Putamen (tissue), 1 donor: ENCODE results near the gene KLHL29.

ENCODE experiments used
- DNase-seq: peaks from one replicate; pipeline ENCODE4 v3.0.0-alpha.2; 2016; ENCODE audit warnings: low spot score

The KLHL29 gene

DNA sequence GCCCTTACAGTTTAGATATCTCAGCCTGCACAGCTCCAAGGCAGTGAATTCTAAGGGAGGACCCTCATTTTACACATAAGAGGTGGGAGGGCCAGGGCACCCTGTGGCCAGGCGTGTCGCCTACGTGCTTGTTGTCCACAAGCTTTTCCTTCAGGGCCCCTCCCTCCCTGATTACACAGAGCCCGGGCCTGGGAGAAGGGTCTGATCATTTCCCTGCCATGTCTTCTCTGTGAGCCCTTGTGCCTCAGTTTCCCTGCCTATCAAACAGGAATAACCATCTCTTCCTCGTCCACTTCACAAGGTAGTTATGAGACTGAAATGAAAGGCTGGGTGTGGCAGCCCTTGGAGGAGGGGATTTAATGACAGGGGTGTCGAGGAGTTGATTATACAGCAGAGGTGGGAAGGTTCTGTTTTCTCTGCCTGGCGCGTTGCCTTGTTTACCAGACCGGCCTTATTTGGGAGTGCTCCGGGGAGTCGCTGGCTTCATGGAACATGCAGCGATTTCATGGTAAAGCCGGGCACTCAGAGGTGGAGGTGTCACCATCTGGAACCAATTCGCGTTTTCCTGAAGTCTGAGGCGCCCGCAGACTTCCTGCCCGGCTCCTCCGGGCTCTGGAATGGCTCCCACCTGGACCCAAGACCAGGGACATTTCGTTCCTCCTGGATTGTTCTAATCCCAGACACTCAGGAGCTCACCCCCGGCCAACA, 208.9 kb downstream of the KLHL29 start:
- DNase-seq, result no peak

DNA sequence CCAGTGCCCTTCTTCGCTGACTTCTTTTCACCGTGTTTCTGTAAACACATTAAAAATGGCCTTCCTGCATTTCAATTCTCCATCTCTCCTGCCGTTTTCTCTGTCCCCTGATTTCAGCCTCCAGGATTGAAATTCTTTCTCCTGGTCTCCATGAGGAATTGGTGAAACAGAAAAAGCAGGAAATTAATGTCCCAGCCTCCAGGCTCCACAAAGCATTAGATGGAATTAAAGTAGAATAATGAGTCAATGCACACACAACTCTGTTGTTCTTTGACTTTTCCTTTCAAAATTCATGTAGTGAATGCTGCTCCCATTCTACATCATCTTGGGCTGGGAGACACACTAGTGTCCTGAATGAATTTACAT, 209.5 kb downstream of the KLHL29 start:
- no peak for DNase-seq

DNA sequence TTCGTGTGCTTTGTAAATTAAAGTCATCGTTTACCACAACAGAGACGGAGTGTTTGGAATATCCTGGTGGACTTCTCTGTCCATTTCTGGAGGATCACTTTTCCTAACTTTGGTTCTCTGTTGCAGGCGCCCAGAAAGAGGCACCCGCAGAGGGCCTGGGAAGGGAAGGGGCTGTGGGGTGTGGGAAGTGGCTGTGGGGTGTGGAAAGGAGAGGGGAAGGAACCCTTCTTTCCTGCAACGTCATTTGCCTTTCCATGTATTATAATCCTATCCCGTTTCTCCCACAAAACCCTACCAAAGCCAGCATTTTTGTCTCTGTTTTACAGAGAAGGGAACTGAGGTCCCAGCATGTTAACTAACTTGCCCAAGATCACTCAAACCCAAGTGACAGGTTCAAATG, 210.0 kb downstream of the KLHL29 start:
- no peak for DNase-seq

DNA sequence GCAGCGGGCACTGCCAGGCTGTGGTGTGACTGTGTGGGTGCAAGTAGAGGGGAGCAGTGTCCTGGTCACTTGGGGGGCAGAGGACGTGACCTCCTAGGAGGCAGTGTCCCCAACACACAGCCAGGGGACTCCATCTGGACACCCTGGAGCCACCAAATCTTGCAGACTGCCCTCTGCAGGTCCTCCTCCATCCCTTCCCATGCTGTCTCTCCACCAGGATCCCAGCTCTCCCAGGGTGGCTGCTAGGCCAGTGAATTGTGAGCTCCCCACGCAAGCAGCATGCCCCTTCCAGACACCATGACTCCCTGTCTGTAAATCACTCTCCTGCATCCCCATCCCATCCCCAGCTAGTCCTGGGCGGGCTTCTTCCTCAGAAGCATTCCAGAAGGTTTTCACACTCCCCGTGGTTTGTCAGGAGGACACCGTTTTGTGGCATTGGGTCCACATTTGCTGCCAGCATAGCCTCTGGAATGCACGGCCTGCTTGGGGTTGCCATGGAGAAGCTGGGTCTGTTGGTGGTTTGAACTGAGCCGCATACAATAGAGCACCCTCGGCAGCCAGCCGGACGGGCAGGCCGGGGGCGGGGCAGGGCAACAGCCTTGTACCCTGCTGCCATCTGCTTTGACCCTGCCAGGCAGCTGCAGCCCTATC, 210.7 kb downstream of the KLHL29 start:
- DNase-seq, result no peak

DNA sequence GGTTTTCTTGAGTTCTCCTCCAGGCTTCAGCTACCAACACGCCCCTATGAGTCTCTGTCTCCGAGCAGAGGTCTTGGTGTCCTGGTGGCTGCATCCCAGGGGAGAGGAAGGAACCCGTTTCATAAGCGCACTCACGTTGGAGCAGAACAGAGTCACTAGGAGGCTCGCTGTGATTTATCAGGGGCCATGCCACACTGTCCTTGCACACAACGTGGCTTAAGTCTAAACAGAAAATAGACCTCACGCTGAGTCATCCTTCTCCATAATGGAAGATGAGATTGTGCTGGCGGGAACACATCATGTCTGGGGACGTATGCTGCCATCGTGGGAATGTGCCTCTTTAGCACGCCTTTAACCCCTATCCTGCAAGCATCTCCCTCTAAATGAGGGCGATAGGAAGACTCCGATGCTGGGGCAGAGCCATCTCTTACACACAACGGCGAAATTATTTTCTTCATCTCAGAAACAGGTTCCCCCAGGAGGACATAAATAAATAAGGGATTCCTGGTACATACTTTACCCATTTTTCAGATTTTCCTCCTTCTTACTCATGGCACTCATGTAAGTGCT, 211.4 kb downstream of the KLHL29 start:
- no peak for DNase-seq

DNA sequence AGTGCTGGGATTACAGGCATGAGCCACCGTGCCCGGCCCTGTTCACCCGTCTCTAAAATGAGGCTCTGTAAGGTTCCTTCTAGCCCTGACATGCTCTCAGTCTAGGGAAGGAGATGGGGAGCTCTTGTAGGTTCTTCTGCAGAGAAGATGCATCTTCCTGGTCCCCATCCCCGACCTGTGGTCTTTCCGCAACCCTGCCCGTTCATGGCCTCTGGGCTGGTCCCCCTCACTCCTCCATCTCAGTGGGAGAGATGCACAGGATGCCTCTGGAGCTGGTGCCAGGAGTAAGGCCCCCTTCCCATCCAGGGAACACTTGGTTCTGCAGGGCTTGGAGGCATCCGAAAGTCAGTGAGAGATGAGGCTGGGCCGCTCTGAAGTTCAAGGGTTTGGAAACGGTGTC, 212.7 kb downstream of the KLHL29 start:
- DNase-seq, result no peak

DNA sequence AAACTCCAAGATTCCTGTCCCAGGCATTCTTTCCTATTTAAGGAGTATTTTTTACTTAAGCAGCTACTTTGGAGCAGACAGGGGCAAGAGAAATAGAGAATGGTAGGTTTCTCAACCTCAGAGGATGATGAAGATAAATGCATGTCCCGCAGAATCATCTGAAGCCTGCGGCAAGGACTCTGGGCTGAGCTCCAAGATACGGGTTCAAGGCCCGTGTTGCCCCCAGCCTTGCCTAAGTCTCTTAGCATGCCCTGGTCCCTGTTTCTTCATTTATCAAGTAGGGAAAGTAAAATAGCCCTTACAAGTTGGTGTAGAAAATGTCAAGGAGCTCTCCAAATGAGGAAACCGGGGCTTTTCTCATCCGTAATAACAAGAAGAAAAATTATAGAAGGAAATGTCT, 214.0 kb downstream of the KLHL29 start:
- DNase-seq, result no peak

DNA sequence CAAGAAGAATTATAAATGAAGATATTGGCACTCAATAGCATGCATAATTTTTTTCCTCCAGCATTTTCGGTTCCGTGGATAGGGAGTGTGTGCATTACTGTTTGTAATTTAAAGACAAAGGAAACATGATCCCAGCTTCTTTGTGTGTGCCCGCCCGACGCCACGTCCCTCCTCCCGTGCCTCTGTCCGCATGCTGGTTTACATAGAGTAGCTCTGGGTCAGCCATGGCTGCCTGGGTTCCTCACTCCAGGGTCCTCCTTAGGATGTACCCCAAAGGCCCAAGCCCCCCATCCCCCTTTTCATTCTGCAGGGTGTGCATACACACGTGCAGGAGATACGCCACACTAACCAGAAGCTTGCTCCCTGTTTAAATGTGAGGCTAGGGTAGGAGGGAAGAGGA, 214.7 kb downstream of the KLHL29 start:
- no peak for DNase-seq

DNA sequence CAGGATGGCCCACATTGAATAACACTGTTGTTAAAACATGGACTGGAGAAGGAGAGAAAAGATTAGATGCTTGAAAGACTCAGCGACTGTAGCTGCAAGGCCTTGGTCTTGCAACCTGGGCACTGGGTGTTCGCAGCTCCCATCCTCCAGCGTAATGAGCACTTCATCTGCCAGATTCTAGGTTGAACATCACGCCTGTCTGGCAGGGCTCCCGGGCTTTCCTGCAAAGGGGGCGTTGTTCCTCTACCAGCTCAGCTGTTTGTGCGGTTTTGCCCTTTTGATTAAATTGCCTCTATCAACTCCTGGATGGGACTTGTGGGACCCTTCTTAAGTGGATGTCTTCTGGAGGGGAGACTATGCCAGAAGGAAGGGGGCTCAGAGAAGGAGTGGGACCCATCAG, 215.4 kb downstream of the KLHL29 start:
- DNase-seq, result no peak

DNA sequence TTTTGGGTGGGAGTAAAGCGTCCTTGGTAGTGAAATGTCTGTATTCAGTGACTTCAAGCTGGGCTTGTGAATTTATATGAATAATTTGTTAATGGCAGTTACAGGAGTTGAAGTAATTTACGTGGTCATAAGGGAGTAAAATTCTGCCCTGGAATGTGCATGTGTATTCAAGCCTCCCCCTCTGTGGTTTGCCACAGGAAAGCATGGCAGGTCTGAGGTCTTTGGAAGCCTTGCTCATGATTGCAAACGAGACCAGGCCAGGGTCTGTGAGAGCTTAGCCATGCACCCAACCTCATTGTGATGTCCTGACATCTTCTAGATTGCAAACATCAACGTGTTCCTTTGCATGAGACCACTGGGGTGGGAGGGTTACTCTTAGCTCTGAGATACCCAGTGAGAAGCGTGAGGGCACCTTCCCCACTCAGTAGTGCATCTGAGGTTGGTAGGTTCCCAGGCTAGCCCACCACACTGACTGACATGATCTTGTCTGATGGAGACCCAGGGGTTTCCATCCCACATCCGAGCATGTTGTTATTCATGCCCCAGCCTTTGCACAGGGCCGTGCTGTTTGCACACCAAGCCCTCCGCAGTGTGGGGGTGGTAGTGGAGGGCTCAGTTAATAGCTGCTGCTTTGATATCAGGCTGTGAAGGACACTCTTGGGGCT, 216.5 kb downstream of the KLHL29 start:
- DNase-seq, result no peak

DNA sequence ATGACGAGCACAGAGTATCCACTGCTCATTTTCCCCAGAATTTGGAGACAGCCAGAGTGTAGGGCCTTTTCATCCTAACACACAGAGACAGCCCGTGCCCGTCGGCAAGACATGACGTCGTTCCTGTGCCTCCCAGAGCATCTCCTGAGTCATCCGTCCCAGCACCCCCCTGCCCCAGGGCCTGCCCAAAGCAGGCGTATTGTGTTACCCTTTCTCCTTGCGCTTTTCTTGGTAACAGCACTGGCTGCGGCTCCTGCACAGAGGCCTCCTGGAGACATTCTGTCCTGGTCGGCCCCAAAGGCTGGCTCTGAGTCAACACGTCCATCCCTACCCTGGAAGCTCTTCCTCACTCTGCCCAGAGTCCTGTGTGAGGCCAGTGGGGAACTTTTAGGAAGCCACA, 217.1 kb downstream of the KLHL29 start:
- DNase-seq, result no peak

DNA sequence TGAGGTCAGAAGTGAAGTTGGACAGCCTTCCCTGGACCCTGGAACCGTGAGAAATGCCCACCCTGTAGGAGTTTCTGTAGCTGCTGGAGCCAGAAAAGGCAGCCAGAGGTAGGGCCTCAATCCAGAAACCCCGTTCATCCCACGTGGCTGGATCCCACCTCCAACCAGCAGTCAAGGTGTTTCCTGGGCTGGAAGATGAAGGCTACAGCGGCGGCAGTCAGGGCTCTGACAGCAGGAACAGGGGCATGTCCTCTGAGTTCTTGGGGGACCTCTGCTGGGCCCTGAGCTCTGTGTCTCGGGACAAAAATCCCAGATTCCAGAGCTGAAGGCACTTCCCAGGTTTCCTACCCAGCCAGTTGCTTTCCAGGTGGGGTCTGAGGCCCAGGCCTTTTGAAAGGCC, 218.2 kb downstream of the KLHL29 start:
- DNase-seq, result no peak

DNA sequence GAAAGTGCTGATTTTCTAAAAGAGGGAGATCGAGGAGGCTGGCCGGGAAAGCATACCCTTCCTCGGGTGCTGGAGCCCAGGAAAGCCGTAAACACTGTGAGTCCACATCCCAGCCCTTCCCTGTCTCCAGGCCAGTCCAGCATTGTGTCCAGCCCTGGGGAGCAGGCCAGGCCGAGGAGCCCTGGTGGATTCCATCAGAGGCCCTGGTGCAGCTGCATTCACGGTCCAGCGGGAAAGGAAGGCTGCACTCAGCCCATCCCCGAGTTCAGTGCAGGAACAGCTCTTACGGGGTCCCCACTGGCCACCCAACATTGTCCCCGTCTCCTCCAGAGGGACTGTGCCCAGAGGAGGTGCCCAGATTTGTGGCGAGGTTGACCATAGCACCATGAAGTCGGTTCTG, 218.6 kb downstream of the KLHL29 start:
- DNase-seq, result no peak

DNA sequence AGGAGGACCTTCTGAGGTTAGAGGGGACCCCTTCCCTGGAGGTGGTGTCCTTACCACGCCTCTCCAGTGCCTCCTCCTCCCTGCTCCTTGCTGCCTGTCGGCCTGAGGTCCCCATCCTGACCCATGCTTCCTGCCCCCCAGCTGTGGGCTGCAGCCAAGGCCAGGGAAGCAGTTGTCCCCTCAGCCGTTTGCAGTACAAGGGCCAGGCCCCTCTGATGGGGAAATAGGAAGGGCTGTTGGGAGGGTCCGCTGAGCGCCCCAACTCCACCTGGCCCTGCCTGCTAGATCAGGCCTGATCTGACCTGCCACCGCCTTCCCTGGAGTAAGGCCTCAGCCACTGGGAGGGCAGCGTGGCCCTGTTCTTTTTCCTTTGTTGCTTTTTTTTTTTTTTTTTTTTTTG, 219.8 kb downstream of the KLHL29 start:
- no peak for DNase-seq

DNA sequence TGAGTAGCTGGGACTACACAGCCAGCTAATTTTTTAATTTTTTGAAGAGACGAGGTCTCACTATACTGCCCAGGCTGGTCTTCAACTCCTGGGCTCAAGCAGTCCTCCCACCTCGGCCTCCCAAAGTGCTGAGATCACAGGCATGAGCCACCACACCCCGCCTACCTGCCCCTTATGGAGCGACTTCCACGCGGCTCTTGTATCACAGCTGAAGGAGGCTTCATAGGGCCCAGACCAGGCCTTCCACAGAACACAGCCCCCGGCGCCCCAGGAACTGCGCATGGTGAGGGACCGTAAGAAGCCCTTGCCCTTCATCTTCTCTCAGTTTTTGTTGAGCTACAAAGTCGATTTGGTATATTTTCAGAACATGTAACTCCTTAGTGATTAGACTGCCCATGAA, 220.3 kb downstream of the KLHL29 start:
- no peak for DNase-seq

DNA sequence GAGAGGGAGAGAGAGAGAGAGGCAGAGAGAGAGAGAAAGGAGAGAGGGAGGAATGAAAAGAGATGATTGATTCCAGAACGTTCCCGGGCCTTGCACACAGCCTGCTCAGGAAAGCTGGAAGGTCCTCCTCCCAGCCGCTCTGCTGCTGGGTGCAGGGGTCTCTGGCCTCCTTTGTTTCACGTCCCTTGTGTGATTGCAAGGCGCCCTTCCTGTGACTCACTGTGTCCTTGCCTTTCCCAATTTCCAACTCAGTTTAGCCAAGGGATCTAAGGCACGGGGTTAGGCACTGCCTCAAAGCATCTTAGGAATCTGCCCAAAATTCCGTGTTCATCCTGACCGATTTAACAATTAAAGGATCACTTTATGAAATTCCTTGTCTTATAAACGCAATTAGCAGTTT, 221.2 kb downstream of the KLHL29 start:
- no peak for DNase-seq

DNA sequence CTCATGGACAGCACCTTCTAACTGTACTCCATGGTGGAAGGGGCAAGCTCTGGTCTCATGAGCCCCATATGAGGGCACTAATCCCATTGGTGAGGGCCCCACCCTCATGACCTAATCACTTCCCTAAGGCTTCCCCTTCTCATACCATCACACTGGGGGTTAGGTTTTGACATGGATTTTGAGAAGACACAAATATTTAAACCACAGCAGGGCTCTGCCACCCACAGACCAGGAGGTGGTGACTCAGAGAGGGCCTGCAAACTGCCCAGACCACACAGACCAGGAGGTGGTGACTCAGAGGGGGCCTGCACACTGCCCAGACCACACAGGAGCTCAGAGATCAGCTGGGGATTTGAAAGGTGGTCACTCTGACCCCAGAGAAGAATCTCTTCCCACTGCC, 222.0 kb downstream of the KLHL29 start:
- no peak for DNase-seq

DNA sequence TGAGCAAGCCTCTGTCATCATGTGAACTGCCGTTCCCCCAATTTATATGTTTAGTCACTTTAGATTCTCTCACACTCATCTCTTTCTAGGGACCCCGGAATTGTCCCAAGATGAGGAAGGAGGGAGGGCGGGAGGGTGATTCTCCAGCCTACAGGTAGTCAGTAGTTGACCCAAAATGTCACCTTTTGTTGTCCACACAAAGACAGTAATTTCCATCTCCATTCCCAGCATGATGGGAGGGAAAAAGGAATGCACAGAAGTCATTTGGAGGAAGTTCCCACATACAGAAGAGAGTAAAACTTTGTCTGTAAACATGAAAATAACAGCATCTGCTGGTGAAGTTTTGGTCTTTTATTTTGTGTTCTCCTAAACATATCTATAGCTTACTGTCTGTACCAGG, 222.9 kb downstream of the KLHL29 start:
- DNase-seq, result no peak

DNA sequence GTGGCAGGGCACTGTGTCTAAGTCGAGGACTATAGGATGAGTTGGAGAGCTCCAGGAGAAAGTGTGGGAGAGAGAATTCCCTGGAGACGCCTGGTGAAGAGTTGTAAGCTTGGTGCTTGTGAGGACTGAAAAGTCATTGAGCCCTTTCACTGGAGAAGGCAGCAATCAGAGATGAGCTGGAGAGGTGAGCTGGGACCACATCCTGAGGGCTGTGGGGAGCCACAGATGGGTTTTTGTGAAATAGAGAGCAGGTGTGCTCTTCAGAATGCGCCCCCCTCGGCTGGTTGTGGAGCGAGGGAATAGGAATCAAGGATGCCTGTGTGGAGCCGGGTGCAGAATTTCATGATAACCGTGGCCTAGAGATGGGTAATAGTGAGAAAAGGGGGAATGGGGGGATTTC, 224.3 kb downstream of the KLHL29 start:
- no peak for DNase-seq

DNA sequence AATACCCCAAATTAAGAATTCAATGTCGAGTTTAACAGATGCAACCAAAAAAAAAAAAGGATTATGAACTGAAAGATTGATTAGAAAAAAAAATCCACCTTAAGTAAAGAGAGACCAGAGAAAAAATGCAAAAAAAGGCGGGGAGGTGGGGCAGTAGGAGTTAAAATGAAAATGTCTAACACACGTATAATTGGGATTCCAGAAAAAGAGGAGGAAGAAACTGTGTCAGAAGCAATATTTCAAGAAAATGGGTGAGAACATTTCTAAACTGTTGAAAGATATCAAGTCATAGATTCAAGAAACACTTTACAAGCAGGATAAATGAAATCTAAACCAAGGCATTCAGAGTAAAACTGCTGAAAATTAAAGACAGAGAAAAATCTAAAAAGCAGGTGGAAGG, 226.9 kb downstream of the KLHL29 start:
- no peak for DNase-seq

DNA sequence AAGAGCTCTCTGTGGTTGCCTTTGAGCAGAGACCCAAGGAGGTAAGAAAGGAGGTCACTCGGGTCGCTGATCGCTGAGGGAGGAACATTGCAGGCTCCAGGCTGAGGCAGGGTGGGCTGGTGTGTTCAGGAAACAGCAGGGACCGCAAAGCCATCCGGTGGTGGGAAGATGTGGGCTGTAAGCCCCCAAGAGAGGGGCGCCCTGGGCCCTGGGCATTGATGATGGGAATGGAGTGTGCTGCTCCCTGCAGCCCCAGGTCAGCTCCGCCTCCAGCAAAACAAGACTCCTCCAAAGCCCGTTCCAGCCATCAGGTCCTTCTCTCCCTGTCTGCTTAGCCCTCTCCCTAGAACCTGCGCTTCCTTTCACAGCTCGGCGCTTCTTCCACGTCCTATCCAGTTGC, 229.7 kb downstream of the KLHL29 start:
- no peak for DNase-seq

DNA sequence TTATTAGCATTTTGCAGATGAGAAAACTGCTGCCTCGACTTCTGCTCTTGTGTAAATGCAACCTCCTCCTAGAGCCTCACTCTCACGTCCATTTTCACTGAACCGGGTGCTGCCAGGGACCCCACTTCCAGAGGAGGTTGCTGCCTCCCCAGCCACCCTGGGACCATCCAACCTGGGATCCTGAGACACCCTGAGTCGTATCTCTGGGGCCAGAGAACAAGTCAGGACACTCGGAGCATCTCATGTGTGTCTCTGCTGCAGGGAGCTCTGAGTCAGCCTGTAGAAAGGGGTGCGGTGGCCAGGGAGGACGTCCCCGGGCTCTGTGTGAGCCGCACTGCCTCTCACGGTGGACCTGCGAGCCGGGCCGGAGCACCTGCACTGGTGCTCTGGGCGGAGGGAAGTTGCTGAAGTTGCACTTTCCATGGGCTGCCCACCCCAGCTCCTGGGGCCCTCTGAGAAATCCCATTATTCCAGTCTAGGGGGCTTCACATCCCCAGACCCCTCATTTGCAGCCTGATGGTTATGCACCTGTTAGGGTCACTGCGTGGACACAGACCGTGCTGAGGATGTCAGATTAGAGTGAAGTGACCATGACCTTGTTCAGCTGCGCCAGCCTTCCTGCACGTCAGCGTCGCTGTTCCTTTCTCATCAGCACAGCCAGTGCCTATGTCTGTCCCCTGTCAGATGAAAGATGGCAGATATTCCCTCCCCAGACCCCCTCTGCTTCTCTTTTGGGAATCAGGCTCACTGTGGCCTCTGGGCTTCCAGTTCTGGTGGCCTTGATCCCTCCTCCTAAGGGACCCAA, 230.4 kb downstream of the KLHL29 start:
- no peak for DNase-seq

DNA sequence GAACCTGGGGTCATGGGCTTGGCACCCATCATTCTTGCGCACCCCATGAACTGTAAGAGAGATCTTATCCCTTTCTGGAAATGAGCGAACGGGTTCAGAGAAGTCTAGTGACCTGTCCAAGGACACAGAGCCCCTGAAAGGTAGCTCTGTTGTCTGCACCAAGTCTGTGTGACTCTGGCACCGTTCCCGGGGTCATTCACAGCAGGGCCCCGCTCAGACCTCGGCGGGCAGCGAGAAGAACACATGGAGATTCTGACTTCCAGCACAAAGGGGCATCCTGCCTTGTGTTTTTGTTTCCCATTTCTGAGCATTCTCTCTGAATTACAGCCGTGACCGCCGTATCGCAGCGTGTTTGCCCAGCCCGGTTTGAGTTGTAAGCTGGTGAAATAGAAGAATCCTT, 231.7 kb downstream of the KLHL29 start:
- no peak for DNase-seq
